Measurements from ENCODE around the gene OSBPL10. TPM values are rescaled to one million over a fixed set of nuclear protein-coding genes. Genes with fewer than 3 reads are reported as not detected.

OSBPL10 gene
- total RNA-seq, 2 experiments from 2014 or later: 65.7 to 170 TPM

DNA sequence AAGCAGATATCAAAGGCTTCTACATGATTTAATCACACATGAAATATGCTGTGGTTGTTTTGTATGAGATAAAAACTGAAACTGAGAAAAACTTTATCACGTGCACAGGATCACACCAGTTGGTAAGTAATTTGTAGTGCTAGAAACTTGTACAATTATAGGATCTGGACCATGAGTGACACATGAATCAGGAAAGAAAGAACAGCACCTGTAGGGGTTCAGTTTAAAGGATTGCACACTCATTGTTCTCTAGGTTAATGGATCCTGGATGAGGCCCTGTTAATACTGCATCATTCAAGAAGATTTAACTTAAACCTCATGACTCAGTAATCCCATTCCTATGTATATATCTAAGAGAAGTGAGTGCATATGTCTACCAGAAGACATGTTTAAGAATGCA lies 360.4 kb downstream of the OSBPL10 start:
- Histone ChIP-seq H3K27ac (ENCODE audit: low read depth, low read length, poor library complexity, severe bottlenecking) (no peak overlapping the region), H3K36me3 (ENCODE audit: insufficient read depth, low read length) (peaks cover 97% of the 10 kb centered on the region), H2AFZ (ENCODE audit: low read length) (no peak overlapping the region), H3K79me2 (ENCODE audit: insufficient read depth, low read depth, low read length) (peaks cover 2% of the 10 kb centered on the region; the same call in 1 of the 2 replicates), H3K4me2 (ENCODE audit: low read length) (no peak overlapping the region), H3K9me2 (ENCODE audit: insufficient read depth, low read length) (no peaks in the 10 kb centered on the region), H3K9me3 (ENCODE audit: low read length) (no peaks in the 10 kb centered on the region), H3K4me3 (ENCODE audit: low read depth, low read length, poor library complexity, severe bottlenecking) (no peak overlapping the region), H4K20me1 (ENCODE audit: insufficient read depth, low read length) (no peaks in the 10 kb centered on the region), H3K4me1 (ENCODE audit: insufficient read depth, low read length, poor library complexity, severe bottlenecking) (peaks cover 3% of the 10 kb centered on the region)
- ChIA-PET POLR2A (no interaction called here), CTCF (ENCODE audit: unreplicated experiment) (no interaction called here)
- DNase-seq (ENCODE audit: low spot score): no peak
- intact Hi-C loops (cut with micrococcal nuclease; ENCODE audit: unreplicated experiment): no loop called here
- BruUV-seq (replicated peaks): no TSS peak
- no peak for TF ChIP-seq EZH2phosphoT487 (IDR thresholded peaks at IDR 0.05; ENCODE audit: borderline replicate concordance, low read depth, low read length)
- TF ChIP-seq, protein P1, sequence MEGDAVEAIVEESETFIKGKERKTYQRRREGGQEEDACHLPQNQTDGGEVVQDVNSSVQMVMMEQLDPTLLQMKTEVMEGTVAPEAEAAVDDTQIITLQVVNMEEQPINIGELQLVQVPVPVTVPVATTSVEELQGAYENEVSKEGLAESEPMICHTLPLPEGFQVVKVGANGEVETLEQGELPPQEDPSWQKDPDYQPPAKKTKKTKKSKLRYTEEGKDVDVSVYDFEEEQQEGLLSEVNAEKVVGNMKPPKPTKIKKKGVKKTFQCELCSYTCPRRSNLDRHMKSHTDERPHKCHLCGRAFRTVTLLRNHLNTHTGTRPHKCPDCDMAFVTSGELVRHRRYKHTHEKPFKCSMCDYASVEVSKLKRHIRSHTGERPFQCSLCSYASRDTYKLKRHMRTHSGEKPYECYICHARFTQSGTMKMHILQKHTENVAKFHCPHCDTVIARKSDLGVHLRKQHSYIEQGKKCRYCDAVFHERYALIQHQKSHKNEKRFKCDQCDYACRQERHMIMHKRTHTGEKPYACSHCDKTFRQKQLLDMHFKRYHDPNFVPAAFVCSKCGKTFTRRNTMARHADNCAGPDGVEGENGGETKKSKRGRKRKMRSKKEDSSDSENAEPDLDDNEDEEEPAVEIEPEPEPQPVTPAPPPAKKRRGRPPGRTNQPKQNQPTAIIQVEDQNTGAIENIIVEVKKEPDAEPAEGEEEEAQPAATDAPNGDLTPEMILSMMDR (conservative IDR thresholded peaks at IDR 0.05; ENCODE audit: low read length): no peak

DNA sequence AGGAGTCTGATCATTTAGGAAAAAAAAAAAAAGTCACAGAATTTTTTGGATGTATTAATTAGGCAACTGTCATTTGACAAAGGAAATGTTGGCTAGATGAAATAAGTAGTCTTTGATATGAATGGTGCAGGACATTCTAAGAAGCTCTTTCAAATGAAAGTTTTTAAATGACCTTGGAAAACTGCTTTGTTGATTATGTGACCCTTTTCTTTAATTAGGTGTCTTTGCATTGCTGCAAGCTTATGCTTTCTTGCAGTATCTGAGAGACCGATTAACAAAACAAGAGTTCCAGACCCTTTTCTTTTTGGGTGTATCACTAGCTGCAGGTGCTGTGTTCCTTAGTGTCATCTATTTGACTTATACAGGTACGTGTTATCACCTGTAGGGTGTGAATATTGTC lies 364.4 kb downstream of the OSBPL10 start:
- DNase-seq (ENCODE audit: low spot score): no peak
- H3K27ac ChIP-seq (ENCODE audit: low read depth, low read length, poor library complexity, severe bottlenecking): no peak overlapping the region
- no peak overlapping the region for H2AFZ ChIP-seq (ENCODE audit: low read length)
- intact Hi-C loops (cut with micrococcal nuclease; ENCODE audit: unreplicated experiment): no loop called here
- no peaks in the 10 kb centered on the region for H3K9me2 ChIP-seq (ENCODE audit: insufficient read depth, low read length)
- POLR2A ChIA-PET: interaction anchor here (0.7 kb wide), 1 partner anchor 40 kb away, joined by 3 read pairs; no protein-coding TSS in a partner anchor
- CTCF ChIA-PET (ENCODE audit: unreplicated experiment): interaction anchor here (0.5 kb wide), 1 partner anchor 54 kb away, joined by 3 read pairs; no protein-coding TSS in a partner anchor
- no TSS peak for BruUV-seq (replicated peaks)
- no peak overlapping the region for H3K4me3 ChIP-seq (ENCODE audit: low read depth, low read length, poor library complexity, severe bottlenecking)
- no peaks in the 10 kb centered on the region for H3K4me1 ChIP-seq (ENCODE audit: insufficient read depth, low read length, poor library complexity, severe bottlenecking)
- H4K20me1 ChIP-seq (ENCODE audit: insufficient read depth, low read length): no peaks in the 10 kb centered on the region
- 0 out of 2 replicates have a peak, but pooled peaks cover 12% of the 10 kb centered on the region for H3K9me3 ChIP-seq (ENCODE audit: low read length)
- peaks cover 39% of the 10 kb centered on the region for H3K79me2 ChIP-seq (ENCODE audit: insufficient read depth, low read depth, low read length)
- no peak overlapping the region for H3K4me2 ChIP-seq (ENCODE audit: low read length)
- peaks cover 94% of the 10 kb centered on the region for H3K36me3 ChIP-seq (ENCODE audit: insufficient read depth, low read length)
- TF ChIP-seq, protein P1 (conservative IDR thresholded peaks at IDR 0.05; ENCODE audit: low read length): no peak
- no peak for TF ChIP-seq EZH2phosphoT487 (IDR thresholded peaks at IDR 0.05; ENCODE audit: borderline replicate concordance, low read depth, low read length)

DNA sequence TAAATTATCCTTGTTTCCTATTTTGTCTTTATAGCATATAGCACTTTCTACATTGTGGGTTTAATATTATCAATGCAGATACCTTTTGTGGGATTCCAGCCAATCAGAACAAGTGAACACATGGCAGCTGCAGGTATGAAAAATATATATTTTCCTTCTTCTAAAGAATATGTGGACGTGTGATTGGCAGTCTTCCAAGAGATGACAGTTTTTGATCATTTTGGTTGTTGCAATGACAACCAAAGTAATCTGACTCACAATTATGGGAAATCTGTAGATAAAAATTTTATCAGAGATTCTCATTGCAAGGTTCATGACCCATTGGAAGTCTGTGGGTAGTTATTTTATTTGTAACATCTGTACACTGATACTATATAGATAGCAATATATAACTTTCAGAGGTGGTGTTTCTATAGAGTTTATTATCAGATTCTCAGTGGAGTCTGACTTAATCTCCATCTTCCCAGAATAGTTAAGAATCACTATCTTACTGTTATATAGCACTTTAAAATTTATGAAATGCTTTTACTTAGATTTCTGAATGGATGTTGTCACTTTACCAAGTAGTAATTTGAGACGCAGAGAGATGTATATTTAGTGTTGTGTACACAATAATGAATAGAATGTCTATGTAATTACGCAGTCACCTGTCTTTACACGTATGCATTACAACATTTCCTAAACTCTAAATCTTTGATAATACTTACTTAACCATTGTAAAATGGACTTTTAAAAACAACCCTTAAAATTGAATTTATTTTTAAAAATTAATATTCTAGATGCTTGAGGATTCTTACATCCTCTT lies 365.8 kb downstream of the OSBPL10 start:
- Histone ChIP-seq H2AFZ (ENCODE audit: low read length) (no peak overlapping the region), H3K9me3 (ENCODE audit: low read length) (peaks cover 19% of the 10 kb centered on the region; the same call in 1 of the 2 replicates), H4K20me1 (ENCODE audit: insufficient read depth, low read length) (no peaks in the 10 kb centered on the region), H3K9me2 (ENCODE audit: insufficient read depth, low read length) (no peaks in the 10 kb centered on the region), H3K79me2 (ENCODE audit: insufficient read depth, low read depth, low read length) (peaks cover 49% of the 10 kb centered on the region), H3K4me1 (ENCODE audit: insufficient read depth, low read length, poor library complexity, severe bottlenecking) (no peaks in the 10 kb centered on the region), H3K36me3 (ENCODE audit: insufficient read depth, low read length) (peaks cover 94% of the 10 kb centered on the region), H3K4me3 (ENCODE audit: low read depth, low read length, poor library complexity, severe bottlenecking) (no peak overlapping the region), H3K27ac (ENCODE audit: low read depth, low read length, poor library complexity, severe bottlenecking) (no peak overlapping the region), H3K4me2 (ENCODE audit: low read length) (no peak overlapping the region)
- no peak for DNase-seq (ENCODE audit: low spot score)
- intact Hi-C loops (cut with micrococcal nuclease; ENCODE audit: unreplicated experiment): no loop called here
- ChIA-PET CTCF (ENCODE audit: unreplicated experiment) (no interaction called here), POLR2A (interaction anchor here (1.9 kb wide), 1 partner anchor 15 kb away, joined by 5 read pairs; no protein-coding TSS in a partner anchor)
- no peak for TF ChIP-seq EZH2phosphoT487 (IDR thresholded peaks at IDR 0.05; ENCODE audit: borderline replicate concordance, low read depth, low read length)
- TF ChIP-seq, protein P1 (conservative IDR thresholded peaks at IDR 0.05; ENCODE audit: low read length): no peak
- no TSS peak for BruUV-seq (replicated peaks)
